ENCODE data around the gene RBPJ. TPM values are rescaled to one million over a fixed set of nuclear protein-coding genes. Genes with fewer than 3 reads are reported as not detected.

Gene RBPJ
- total and polyA plus RNA-seq, 2 of the 8 experiments (the other 6 are each of a cell fraction or from before 2014, with no cell fraction given) = 65.5 to 217 TPM

DNA sequence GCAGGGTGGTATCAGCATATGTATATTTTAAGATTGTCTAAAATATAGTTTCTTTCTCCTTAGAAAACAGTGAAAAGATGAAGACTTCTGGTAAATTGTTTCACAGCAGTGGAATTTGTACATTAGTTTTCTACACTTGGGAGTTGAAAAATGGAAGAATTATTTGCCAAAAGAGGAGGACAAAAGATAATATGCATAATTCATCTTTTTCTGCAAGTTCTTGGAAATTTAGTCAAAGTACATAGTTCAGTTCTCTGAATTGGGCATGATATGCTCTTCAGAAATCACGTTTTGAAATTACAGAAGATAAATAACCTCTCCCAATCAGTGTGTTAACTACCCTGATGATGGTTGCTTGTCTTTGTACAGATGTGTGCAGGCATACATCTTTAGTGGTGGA is 47.0 kb downstream of the RBPJ start:
- H3K4me1 ChIP-seq (replicated peaks in 1 of 4; ENCODE audit: control insufficient read depth in 3 of 4, insufficient read depth in 4 of 4, low read length in 3 of 4) = peaks cover 0 to 14% (median 8%) of the 10 kb centered on the region in 4 experiments; a peak in 3 of 7 replicates
- FAIRE-seq (no peak), DNase-seq (ENCODE audit: low read depth in 1 of 2, low spot score in 2 of 2) (no peak)
- no peak overlapping the region for H3K27ac ChIP-seq (ENCODE audit: low read depth, low read length)
- no peak overlapping the region for H3K18ac ChIP-seq (ENCODE audit: extremely low read depth, low read length)
- no peaks in the 10 kb centered on the region for H3K79me1 ChIP-seq (ENCODE audit: low read depth, low read length)
- H3K36me3 ChIP-seq (ENCODE audit: control insufficient read depth in 2 of 4, insufficient read depth in 4 of 4, low read length in 3 of 4) = peaks cover 0 to 5% (median 0%) of the 10 kb centered on the region in 4 experiments; a peak in 1 of 8 replicates
- H3K27me3 ChIP-seq (replicated peaks in 1 of 4; ENCODE audit: control insufficient read depth in 3 of 4, extremely low read depth in 1 of 4, insufficient read depth in 3 of 4, low read length in 3 of 4) = no peaks in the 10 kb centered on the region
- peaks cover 15 to 100% of the 10 kb centered on the region in 2 experiments; a peak in 3 of 4 replicates for H3K79me2 ChIP-seq (ENCODE audit: control insufficient read depth in 1 of 2, insufficient read depth in 2 of 2, low read length in 2 of 2)
- H2AK5ac ChIP-seq (ENCODE audit: low read depth, low read length) = no peak overlapping the region
- H3K9me3 ChIP-seq (ENCODE audit: insufficient read depth in 2 of 2, low read depth in 1 of 2, low read length in 1 of 2) = no peaks in the 10 kb centered on the region
- H4K8ac ChIP-seq (ENCODE audit: extremely low read depth, insufficient read depth, low read length) = no peak overlapping the region
- H2BK15ac ChIP-seq (ENCODE audit: low read length) = no peak overlapping the region
- no peak overlapping the region for H2BK120ac ChIP-seq (replicated peaks; ENCODE audit: low read depth, low read length)
- H3K56ac ChIP-seq (replicated peaks; ENCODE audit: insufficient read length, low read depth, low read length) = no peak overlapping the region
- no peak overlapping the region for H2BK20ac ChIP-seq (ENCODE audit: low read length)
- H4K20me1 ChIP-seq (replicated peaks in 1 of 2; ENCODE audit: control insufficient read depth in 1 of 2, insufficient read depth in 2 of 2, low read length in 2 of 2) = peaks cover 8 to 18% of the 10 kb centered on the region in 2 experiments
- no peak overlapping the region for H4K5ac ChIP-seq (ENCODE audit: insufficient read length, low read depth, low read length)
- H3K4me3 ChIP-seq (ENCODE audit: extremely low read depth in 1 of 4, insufficient read depth in 2 of 4, low read depth in 3 of 4, low read length in 4 of 4) = no peak overlapping the region
- no peak overlapping the region for H3K4ac ChIP-seq (replicated peaks; ENCODE audit: insufficient read length, low read depth, low read length)
- no peak overlapping the region for H3K14ac ChIP-seq (ENCODE audit: insufficient read length)
- TF ChIP-seq ZNF274 (IDR thresholded peaks at IDR 0.05; ENCODE audit: borderline replicate concordance, extremely low read depth, low read length) = no peak
- 70% methylated on average over 1 of the region's 1 CpG; no CpG with 5 or more reads in 1 of the 2 experiments for WGBS, 2 experiments (ENCODE audit: extremely low coverage in 1 of 2, insufficient coverage in 1 of 2, insufficient read length in 1 of 2, insufficient replicate concordance in 2 of 2, low coverage in 1 of 2, low lambda C conversion rate in 2 of 2, missing lambda C conversion rate in 1 of 2)
- H3K23ac ChIP-seq (ENCODE audit: insufficient read length) = no peak overlapping the region
- no peak overlapping the region for H3K9ac ChIP-seq (replicated peaks in 1 of 4; ENCODE audit: extremely low read depth in 1 of 4, low read depth in 3 of 4, low read length in 3 of 4)
- POLR2A ChIA-PET (ENCODE audit: partially characterized antibody) = no interaction called here
- no peak overlapping the region for H2AFZ ChIP-seq (ENCODE audit: low read length)
- no peak overlapping the region for H3K4me2 ChIP-seq (ENCODE audit: insufficient read depth in 1 of 2, low read depth in 2 of 2, low read length in 2 of 2)
- CTCF ChIA-PET (ENCODE audit: partially characterized antibody) = no interaction called here
- H3K23me2 ChIP-seq (ENCODE audit: low read depth, low read length) = no peaks in the 10 kb centered on the region
- no peak overlapping the region for H2BK5ac ChIP-seq (ENCODE audit: low read depth, low read length)
- H4K91ac ChIP-seq (replicated peaks; ENCODE audit: insufficient read length, low read length) = no peak overlapping the region
- H2BK12ac ChIP-seq (ENCODE audit: low read depth, low read length) = no peak overlapping the region

Measured in H1 (cell line).